Activated T-cell treated with anti-CD3 and anti-CD28 coated beads for 48 hours (primary cell): ENCODE data around the gene BTRC.

ENCODE experiments used
- DNase-seq: peaks from one replicate; pipeline ENCODE4 v3.0.0-alpha.2; 2020; ENCODE audit warnings: low read depth

BTRC gene

DNA sequence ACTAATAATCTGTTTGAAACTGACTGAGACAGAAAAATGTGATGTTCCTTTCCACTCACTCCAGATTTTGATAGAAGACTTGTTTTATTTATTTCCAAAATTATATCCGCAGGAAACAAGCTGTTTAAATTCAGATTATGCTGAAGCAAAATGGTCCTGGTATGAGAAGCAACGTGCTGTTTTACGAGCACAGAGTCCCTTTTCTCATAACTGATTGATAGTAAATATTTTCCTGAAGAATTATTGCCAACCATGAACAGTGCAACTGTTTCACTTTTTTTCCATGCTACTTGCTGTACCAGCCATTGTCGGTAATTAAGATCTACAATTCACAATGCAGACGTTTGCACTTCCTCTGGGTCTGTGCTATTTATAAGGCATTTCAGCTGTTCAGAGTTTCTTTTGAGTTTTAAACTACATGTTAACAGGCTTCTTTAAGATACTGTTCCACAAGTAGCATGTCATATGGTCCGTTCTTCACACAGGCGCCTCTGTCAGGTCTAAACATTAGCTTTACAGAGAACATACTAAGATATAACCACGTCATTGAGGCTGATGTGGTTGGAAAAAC, 130.3 kb downstream of the BTRC start:
- no peak for DNase-seq

DNA sequence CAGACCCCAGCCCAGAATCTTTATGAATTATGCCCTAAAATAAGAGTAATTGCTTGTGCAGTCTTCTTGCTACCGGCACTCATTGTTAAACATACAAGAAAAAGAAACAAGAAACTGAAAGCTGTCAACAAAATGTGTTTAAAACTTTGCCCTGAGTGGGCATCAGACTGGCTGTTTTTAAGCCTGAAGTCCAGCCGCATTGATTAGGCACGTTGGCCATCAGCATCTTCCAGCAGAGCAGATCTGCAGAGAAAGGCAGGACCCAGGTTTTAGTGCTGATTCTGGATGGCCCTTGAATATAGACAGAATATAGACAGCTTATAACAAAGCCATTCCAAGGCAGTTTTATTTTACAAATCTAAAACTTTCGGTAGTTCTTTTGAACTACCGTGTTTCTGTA, 131.2 kb downstream of the BTRC start:
- no peak for DNase-seq

DNA sequence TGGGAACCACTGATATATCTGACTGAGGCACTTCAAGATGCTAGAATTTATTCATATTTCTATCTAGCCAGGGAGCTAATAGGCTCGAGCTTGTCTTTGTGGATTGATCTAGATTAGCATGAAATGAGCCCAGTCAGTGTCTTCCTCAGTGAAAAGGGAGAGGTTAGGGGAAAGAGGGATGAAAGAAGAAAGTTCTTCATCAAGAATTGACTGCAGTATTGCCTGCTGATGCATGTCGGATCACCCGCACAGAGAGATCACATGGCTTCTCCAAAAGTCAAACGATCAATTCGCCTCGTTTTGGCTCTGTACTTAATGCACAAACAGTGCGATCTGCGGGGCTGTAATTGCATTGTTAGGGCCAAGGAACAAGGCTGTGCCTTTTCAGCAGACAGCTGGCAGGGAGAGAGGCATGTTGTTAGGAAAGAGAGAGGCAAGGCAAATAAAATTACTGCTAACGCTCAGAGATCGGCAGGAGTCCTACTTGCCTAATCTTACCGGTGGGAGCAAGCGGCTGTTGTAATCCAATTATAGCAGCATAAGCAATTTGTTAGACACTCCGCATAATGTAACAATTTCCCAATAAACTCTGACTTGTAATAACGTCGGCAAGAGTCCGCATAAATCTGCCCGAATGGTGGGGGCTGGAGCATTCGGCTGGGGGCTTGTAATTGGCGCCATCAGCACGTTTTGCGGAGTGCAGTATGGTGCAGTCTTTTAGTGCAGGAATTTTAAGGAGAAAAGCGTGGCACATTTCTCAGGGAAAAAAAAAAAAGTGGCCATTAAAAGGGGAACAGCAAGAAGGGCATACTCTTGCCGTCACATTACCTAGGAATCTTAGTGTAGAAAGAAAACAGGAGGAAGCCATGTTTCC, 132.0 kb downstream of the BTRC start:
- no peak for DNase-seq

DNA sequence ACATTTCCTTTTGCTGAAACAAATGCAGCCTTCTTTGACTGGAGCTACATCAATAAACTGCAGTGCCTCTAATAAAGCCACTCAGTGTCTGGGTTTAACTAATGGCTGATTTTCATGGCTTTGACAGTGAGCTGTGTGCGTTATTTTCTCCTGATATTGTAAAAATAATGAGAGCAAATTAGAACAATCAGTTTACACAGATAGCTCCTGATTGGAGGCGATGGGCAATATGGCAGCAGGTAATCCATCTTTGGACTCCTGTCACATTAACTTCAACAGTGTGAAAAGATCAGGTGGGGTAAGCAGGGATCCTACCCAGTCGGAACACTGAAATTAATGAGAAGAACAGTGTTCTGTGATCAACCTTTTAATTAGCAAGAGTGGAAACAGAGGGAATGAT, 133.4 kb downstream of the BTRC start:
- no peak for DNase-seq

DNA sequence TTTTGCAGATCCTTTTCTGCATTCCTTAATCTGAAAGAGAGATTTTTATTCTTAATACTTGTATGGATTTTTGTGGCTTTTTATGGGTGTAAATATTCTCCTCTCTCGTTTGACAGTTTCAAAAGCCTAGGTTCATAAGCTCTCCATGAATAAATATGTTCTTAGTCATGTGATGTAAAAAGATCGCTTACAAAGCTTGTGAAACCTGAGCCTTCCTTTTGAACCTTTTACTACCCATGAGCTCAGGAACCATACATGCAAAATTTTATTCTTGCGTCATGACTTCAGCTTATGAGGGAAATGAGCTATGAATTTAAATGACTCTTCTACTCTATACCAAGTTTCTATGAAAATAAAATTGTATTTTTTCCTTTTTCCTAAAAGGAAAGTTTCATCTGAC, 135.4 kb downstream of the BTRC start:
- DNase-seq: no peak

DNA sequence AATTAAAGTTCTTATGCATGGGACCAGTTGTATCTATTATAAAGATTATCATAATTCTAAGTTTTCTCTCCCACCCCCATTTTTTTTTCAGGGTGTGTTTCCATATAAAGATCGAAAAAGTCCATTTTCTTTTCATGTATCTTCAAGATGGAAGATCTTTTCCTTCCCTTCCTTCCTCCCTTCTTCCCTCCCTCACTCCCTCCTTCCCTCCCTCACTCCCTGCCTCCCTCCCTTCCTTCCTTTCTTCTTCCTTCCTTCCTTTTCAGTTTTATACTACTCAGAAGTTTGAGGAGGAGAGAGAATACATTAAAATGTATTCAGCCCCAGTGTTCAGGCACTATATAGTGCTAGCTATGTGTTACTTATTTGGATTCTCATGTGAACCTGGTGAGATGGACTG, 136.1 kb downstream of the BTRC start:
- no peak for DNase-seq

DNA sequence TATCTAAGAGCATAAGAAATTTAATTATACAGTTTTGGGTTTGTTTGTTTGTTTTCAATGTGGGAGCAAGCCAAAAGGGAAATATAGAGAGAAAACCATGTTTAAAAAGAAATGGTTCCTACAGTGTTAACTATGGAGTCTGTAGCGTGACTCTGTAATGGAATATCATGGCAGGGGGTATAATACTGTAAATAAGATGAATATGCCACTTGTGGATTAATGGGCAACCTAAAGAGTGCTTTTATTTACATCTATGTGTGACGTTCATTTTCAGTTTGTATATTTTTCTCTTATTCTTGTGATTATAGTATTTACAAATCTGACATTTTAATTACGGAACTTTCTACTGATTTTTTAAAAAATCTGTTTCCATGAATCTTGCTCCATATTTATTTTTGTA, 138.2 kb downstream of the BTRC start:
- no peak for DNase-seq

DNA sequence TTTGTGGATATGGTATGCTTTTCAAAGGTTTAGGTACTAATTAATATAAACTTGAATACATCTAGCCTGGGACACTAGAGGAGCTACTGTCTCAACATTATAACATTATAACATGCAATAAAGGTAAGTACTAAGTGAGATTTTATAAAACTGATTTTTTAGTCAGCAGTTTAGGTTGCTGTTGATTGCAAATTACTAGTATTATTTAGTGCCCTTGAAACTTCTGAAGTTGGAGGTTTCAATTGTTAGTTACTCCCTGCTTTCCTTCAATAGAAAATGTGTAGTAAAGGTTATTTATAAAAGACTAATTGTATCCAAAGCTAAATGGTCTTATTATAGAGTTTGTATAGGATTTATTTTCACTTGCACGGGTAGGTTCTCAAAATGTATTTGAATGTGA, 138.8 kb downstream of the BTRC start:
- no peak for DNase-seq

DNA sequence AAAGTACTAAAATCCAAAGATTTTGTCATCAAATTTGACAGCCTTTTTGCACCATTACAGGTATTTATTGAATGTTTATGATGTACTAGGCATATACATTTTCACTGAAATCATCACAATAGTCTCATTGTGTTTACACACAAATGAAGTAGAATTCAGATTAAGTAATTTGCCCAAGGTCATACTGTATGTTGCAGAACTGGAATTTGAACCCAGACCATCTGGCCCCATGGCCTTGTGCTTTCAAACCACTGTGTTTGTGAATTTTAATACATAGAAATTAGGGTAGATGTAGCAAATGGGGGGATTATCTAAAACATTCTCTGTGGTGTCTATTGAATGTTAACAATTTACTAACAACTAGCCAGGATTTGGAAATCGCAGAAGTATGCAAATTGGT, 139.3 kb downstream of the BTRC start:
- DNase-seq: no peak

DNA sequence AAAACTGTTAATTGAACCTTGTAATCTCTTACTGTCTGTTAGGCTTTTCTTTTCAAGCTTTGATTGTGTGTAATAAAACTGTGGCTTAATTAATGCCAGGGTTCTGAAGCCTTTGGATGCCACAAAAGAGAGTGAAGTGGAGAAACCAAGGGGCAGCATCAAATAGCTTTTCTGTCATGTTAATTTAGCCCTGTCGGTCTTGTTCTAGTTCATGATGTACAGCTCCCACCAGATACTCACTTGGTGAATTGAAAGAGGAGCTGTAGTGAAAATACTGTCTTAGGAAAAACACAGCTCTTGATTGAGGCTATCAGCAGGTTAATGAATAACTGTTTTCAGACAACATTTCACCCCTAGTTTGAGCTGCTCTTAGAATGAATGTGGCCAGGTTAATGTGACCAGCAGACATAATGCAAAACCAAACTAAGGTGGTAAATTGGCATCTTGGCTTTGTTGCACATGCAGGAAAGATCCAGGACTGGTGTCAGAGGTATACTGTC, 139.9 kb downstream of the BTRC start:
- no peak for DNase-seq

DNA sequence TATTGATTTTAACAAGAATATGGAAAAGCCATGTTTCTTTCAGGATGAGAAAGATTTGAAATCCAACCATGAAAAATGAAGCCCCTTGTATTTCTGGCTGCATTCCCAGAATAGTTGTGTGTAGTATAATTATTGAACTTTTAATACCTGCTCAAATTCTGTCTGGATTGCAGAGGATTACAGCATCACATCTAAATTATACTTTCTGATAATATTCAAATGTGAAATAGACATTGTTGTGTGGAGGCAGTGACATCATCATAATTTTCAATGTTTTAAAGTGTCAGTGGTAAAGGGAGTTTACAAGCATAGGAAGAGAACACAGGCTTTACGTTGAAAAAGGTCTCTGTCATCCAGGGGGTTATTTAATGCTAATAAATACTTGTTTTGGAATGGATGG, 140.7 kb downstream of the BTRC start:
- DNase-seq: no peak

DNA sequence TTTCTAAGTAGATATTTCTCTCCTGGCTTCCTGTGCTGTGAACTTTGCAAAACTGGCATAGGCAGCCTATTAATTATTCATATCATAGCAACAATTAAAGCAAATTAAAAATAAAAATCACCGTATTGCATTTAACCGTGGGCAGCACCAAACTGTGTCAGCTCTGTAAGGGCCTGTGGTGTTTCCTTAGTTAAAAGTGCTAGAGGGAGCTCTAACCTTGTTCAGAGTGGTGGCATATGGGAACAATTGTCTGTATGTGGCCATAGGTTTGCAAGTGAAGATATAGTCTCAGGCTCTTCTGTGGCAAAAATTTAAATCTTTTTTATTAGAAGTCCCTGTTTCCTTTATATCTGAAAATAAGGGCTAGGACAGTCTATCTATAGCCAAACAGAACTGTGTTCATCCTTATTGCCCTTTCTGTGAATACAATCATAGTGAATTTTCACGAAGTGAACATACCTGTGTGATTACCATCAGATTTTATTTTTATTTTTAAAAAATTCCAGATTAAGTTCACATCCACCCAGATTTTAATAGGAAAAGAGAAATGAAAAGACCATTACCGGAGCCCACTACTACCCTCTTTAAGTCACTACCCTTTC, 141.5 kb downstream of the BTRC start:
- DNase-seq: no peak

DNA sequence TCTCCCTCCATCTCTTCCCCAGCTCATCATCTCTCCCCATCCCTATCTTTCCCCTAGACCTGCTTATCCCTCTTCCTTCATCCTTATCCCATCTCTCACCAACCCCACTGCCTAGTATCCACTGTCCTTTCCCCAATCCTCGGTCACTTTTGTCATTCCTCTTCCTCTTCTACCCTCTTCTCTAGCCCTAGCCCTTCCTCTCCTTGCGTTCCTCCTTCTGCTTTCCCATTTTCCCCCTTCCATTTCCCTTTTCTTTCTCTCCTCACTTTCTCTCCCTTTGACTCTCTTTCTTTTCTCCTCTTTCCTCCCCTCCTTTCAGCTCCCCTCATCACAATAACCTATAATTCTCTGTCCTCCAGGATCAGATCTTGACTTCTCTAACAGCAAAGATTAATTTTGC, 150.5 kb downstream of the BTRC start:
- DNase-seq: no peak

DNA sequence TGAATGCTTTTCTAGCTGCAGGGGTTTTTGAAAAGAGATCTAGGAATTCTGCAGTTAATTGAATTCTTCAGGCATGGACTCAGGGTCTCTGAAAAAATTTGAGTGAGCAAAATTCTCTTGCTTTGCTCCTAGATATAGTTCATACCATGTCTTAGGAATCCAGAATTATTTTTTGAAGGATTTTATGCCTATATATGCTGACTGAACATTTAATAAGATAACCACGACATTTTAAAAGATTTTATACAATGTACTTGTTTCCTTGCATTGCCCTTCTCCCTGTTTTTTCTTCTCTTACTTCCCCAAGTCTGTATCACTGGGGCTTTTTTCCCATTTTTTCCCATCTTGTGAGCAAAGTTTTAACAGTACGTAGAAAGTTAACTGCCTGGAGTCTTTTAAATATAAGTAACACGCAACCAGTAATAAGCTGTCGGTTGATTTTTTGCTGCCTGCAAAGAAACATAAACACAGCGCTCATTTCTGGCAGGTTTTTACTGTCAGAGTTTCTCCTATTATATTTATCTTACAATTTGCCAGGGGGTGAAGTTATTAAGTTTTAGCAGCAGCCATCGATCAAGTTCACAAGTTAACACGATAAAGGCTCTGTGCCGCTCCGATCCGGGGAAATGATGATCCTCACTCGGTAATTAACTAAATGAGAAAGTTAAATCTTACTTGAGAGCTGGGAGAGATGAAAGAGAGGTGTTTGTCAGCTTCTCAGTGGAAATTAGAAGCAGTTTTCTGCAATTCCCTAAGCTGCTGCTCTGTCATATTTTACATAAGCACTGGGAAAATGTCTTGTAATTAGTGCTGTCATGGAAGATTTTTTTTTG, 153.1 kb downstream of the BTRC start:
- no peak for DNase-seq

DNA sequence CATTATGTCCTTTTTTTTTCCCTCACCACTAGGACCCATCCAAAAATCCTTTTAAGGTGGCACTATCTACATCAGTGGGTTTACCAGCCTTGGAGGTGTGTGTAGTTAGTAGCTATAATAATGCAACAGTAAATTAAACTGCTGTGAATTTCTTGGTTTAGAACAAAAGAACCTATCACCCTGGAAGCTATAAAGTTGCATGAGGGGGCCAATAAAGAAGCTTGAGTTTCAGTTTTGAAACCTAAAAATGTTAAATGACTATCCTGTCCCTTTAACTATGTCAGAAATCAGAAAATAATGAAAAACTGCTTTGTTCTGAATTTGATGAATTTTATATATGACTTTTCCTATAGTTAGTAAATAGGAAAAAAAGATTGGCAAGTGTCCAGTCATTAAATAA, 153.9 kb downstream of the BTRC start:
- DNase-seq: no peak

DNA sequence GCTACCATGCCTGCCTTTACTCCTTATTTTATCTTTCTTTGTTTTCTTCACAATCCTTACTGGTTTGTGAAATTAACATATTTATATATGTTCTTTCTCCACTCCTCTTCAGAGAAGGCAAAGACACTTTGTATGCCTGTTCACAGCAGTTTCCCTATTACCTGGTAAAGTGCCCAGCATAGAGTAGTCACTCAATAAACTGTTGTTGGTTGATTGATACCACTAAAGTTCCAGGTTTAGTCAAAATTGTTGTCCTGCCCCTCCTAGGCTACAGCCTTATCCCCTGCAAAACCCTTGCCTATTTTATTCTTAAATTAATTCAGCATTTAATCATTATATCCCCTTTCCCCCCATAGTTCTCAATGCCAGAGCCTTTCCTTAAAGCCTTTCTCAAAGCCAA, 158.0 kb downstream of the BTRC start:
- DNase-seq: no peak

DNA sequence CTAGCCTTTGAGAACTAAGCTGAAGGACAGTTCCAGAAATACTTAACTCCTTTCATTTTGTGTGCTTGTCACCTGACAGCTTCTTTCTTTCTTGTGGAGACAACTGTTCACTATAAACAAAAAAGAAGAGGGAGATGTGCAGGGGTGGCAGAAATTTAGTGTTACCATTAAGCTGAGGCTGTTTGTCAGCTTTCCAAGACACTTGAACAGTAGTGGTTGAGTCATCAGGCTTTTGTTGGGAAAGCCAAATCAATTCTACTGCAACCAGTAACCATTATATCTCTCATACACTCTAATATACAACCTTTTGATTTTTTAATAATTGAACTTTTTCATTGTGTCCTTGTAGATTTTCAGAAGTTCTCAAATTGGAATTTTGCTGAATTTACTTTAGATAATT, 158.8 kb downstream of the BTRC start:
- DNase-seq: no peak

DNA sequence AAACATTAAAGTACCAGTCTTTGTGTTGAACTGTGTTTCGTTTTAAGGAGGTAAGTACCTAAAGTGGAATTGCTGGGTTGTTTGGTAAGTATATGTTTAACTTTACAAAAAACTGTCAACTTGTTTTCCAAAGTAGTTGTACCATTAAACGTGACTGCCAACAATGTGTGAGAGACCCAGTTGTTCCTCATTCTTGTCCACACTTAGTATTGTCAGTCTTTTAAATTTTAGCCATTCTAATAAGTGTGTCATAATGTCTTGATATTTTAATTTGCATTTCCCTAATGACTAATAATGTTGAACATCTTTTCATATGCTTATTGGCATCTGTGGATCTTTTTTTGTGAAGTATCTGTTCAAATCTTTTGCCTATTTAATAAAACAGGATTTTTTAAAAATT, 159.8 kb downstream of the BTRC start:
- no peak for DNase-seq

DNA sequence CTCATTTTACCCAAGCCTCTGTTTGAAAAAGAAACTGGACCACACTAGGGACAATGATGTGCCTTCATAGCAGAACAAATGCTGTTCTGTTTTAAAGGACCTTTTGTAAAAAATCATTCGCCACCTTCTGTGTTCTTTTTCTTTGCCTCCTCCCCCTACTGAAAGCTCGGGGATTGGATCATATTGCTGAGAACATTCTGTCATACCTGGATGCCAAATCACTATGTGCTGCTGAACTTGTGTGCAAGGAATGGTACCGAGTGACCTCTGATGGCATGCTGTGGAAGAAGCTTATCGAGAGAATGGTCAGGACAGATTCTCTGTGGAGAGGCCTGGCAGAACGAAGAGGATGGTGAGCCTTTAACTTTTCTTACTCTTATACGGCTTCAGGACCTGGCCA, 171.9 kb downstream of the BTRC start:
- DNase-seq: no peak

DNA sequence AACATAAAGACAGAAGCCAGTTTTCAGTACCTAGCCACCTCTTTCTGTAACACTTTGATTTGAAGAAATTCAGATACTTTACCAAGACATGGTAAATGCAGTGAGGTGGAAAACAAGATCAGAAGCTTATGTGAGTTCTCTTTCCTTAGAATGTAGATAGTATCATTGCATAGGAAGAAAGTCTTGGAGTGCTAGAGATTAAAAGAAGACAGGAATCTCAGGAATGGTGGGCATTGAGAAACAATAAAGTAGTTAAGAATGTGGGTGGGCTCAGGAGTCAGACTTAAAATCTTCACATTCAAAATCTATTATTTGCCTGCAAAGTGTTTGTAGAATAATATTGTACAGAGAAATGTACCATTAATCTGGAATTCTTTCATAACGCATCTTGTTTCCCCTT, 175.2 kb downstream of the BTRC start:
- no peak for DNase-seq

DNA sequence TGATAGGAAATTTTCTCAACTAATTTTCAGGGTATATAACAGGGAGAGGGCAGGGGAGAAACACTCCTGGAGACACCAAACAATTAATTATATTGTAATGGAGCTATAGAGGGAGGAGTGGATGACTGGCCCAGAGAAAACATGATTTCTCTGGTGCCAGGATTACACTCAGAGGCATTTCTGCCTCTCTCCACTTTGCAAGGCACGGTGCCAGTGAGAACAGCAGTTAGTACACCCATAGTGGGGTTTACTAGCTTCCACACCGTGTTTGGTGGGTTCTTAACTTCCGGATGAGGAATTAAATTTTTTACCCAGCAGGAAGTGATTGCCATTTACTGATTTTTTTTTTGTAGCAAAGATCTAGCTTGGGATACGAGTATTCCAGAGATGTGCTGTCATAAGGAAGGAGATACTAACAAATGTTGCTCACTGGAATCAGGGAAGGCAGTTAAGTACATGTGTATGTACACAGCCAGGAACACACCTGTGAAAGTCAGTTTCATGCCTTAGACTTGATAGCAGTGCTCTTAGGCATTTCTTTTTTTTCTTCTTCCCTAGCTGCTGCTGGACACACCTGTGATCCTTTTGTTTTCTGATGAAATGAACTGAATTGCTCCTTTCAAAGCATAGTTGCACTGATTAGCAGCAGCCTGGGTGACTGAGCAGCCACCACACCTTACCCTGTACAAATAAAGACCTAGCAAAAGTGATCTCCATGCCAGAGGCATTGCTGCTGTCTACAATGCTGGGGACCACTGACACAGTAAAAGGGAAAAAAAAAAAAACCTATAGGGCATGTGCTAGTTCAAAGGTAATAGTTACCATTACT, 176.0 kb downstream of the BTRC start:
- no peak for DNase-seq

DNA sequence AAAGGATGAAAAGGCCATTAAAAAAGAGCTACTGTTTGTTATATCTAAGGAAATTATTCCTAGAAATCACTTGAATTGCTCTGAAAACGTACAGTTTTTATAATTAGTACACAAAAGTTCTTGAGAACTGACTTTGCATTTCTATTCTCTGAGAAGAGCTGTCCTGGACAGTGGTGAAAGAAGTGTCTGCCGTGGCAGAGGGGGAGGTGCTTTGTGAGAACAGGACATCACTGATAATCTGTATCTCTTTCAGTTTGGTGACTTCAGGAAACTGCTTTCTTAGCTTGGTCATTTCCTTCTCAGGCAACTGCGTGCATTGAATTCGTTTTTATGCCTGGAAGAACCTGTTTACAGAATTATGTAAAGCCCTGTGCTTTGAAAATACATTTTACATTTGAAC, 182.0 kb downstream of the BTRC start:
- no peak for DNase-seq
